IMR-90 (cell line): Measurements from ENCODE around the gene WBP1L. TPM values are rescaled to one million over a fixed set of nuclear protein-coding genes. Genes with fewer than 3 reads are reported as not detected.
"Not testable (repeated sequence)": the region's sequence is repeated elsewhere in the genome, so short reads cannot be mapped to it uniquely, and the experiment has no call there.

Experiments
- ATAC-seq: fragments of 200-7000 bp; cut with Tn5 transposase; 2 replicates; pipeline ENCODE4 v1.9.1; 2020; ENCODE audit warnings: low read depth, mild to moderate bottlenecking, moderate library complexity
- BruUV-seq: library from RNA; stranded (reverse); fragments of 400-500 nt; replicated peaks from 2 replicates; lab custom pipeline; 2021; lab: Mats Ljungman, UMichigan
- CTCF ChIA-PET: fragments of 300-600 bp; formaldehyde crosslinking; extraction: SDS; loops from one replicate; lab custom pipeline; 2021; ENCODE audit warnings: antibody characterized with exemption; lab: Yijun Ruan, JAX
- POLR2A ChIA-PET: fragments of 300-600 bp; sonication (Branson Sonifier 250); formaldehyde crosslinking; loops from one replicate; lab custom pipeline; 2022; ENCODE audit warnings: antibody characterized with exemption; ENCODE audit not compliant: unreplicated experiment; lab: Charles Lee
- DNase-seq: peaks from one replicate; pipeline ENCODE4 v3.0.0; 2013
- H2AFZ ChIP-seq: replicated peaks from 2 replicates; pipeline ENCODE3; 2013; ENCODE audit warnings: low read length, mild to moderate bottlenecking; ENCODE audit not compliant: poor library complexity
- H2AK5ac ChIP-seq: 2 replicates; pipeline ENCODE4 v1.6.1; 2013; ENCODE audit warnings: low read depth, low read length, inconsistent platforms
- H2AK9ac ChIP-seq: replicated peaks from 2 replicates; pipeline ENCODE3; 2013; ENCODE audit warnings: mild to moderate bottlenecking, low read depth, low read length, moderate library complexity; ENCODE audit not compliant: poor library complexity
- H2BK120ac ChIP-seq: 2 replicates; pipeline ENCODE4 v1.6.1; 2013; ENCODE audit warnings: low read depth, low read length, inconsistent platforms
- H2BK15ac ChIP-seq: 3 replicates; pipeline ENCODE4 v1.6.1; 2013; ENCODE audit warnings: low read depth, low read length, inconsistent platforms
- H2BK20ac ChIP-seq: 2 replicates; pipeline ENCODE4 v1.6.1; 2013; ENCODE audit warnings: low read depth, mild to moderate bottlenecking, inconsistent platforms, low read length, moderate library complexity
- H2BK5ac ChIP-seq: 2 replicates; pipeline ENCODE4 v1.6.1; 2013; ENCODE audit warnings: mild to moderate bottlenecking, low read depth, low read length, inconsistent platforms; ENCODE audit not compliant: poor library complexity, severe bottlenecking
- H3K14ac ChIP-seq: replicated peaks from 2 replicates; pipeline ENCODE4 v1.6.1; 2013; ENCODE audit warnings: low read depth, low read length, inconsistent platforms
- H3K18ac ChIP-seq: 2 replicates; pipeline ENCODE4 v1.6.1; 2013; ENCODE audit warnings: low read depth, low read length, control low read depth
- H3K23ac ChIP-seq: 2 replicates; pipeline ENCODE4 v1.6.1; 2013; ENCODE audit warnings: low read depth, low read length, inconsistent platforms
- H3K27ac ChIP-seq: 2 replicates; pipeline ENCODE4 v1.5.1; 2013; ENCODE audit warnings: mild to moderate bottlenecking, control low read depth, low read length; ENCODE audit not compliant: insufficient read depth
- H3K27me3 ChIP-seq: 2 replicates; pipeline ENCODE4 v1.6.1; 2013; ENCODE audit warnings: low read length; ENCODE audit not compliant: control insufficient read depth, insufficient read depth
- H3K36me3 ChIP-seq: 2 replicates; pipeline ENCODE4 v1.6.1; 2013; ENCODE audit warnings: low read length, mixed read lengths; ENCODE audit not compliant: control insufficient read depth, insufficient read depth
- H3K4ac ChIP-seq: 2 replicates; pipeline ENCODE4 v1.6.1; 2013; ENCODE audit warnings: low read depth, low read length, inconsistent platforms
- H3K4me1 ChIP-seq: 2 replicates; pipeline ENCODE4 v1.6.1; 2013; ENCODE audit warnings: low read length, mixed read lengths; ENCODE audit not compliant: control insufficient read depth, insufficient read depth
- H3K4me2 ChIP-seq: 2 replicates; pipeline ENCODE4 v1.6.1; 2013; ENCODE audit warnings: low read depth, mild to moderate bottlenecking, control low read depth, low read length, moderate library complexity
- H3K4me3 ChIP-seq: 2 replicates; pipeline ENCODE4 v1.5.1; 2013; ENCODE audit warnings: low read depth, mild to moderate bottlenecking, control low read depth, low read length, moderate library complexity; ENCODE audit not compliant: insufficient read depth
- H3K56ac ChIP-seq: 2 replicates; pipeline ENCODE4 v1.6.1; 2013; ENCODE audit warnings: low read length, inconsistent platforms; ENCODE audit not compliant: insufficient read depth; ENCODE audit errors: extremely low read depth
- H3K79me1 ChIP-seq, 2 experiments: 2 replicates each; pipeline ENCODE4 v1.6.1; 2013; ENCODE audit warnings: low read length in 2 of 2, inconsistent platforms in 1 of 2, low read depth in 1 of 2
- H3K9ac ChIP-seq: 2 replicates; pipeline ENCODE4 v1.6.1; 2013; ENCODE audit warnings: low read depth, low read length, control low read depth
- H3K9me1 ChIP-seq: 2 replicates; pipeline ENCODE4 v1.6.1; 2013; ENCODE audit warnings: low read length, inconsistent platforms; ENCODE audit not compliant: insufficient read depth
- H3K9me3 ChIP-seq: 2 replicates; pipeline ENCODE4 v1.6.1; 2013; ENCODE audit warnings: low read length; ENCODE audit not compliant: control insufficient read depth, insufficient read depth
- H4K20me1 ChIP-seq: 2 replicates; pipeline ENCODE4 v1.6.1; 2013; ENCODE audit warnings: low read length, inconsistent platforms; ENCODE audit not compliant: insufficient read depth
- H4K5ac ChIP-seq: 2 replicates; pipeline ENCODE4 v1.6.1; 2013; ENCODE audit warnings: mild to moderate bottlenecking, low read depth, low read length, control low read depth
- H4K8ac ChIP-seq, 2 experiments: 2 replicates each; pipeline ENCODE4 v1.6.1; 2013; ENCODE audit warnings: low read depth in 2 of 2, low read length in 2 of 2, control low read depth in 1 of 2, inconsistent platforms in 1 of 2
- H4K91ac ChIP-seq: 2 replicates; pipeline ENCODE4 v1.6.1; 2013; ENCODE audit warnings: low read depth, low read length, inconsistent platforms; ENCODE audit not compliant: insufficient read depth
- WGBS, 2 experiments: methylation state at CpG; one replicate each; pipeline versions ENCODE4 v1.1.5 to v1.1.7; 2013; ENCODE audit warnings: missing lambda C conversion rate in 2 of 2; ENCODE audit not compliant: insufficient read length in 1 of 2; ENCODE audit errors: extremely low coverage in 2 of 2; 5-methylcytosine and 5-hydroxymethylcytosine counted together
- dilution Hi-C: fragments of 300-500 bp; cut with HindIII; formaldehyde crosslinking; loops from one replicate; pipeline ENCODE4 v1.14.3; 2018; ENCODE audit warnings: low sequenced_read_pairs; ENCODE audit not compliant: unreplicated experiment
- in situ Hi-C: fragments of 300-500 bp; cut with MboI; formaldehyde crosslinking; loops from 3 replicates; pipeline ENCODE4 v1.14.3; 2019; ENCODE audit warnings: low sequenced_read_pairs, inconsistent platforms, mixed read lengths
- intact Hi-C: fragments of 100-400 bp; cut with micrococcal nuclease; formaldehyde crosslinking; loops from 2 replicates; pipeline ENCODE4 v1.10.0; 2022
- polyA plus RNA-seq, 3 experiments: library from polyadenylated mRNA; depleted of rRNA; stranded (reverse); fragments of >200 nt; gene quantifications; 2 replicates each; pipeline ENCODE4 v1.2.3, GENCODE V29; 2012; ENCODE audit warnings: low replicate concordance in 1 of 3
- total RNA-seq: library from RNA; depleted of rRNA; stranded (reverse); fragments of >200 nt; gene quantifications from 2 replicates; pipeline ENCODE4 v1.2.3, GENCODE V29; 2012

The WBP1L gene
- total and polyA plus RNA-seq, 2 of the 4 experiments (the other 2 are of a cell fraction) = 20.7 to 31.0 TPM

- H3K4me1 ChIP-seq, intact Hi-C loops, H3K9me3 ChIP-seq, H3K27me3 ChIP-seq, H4K5ac ChIP-seq, H3K4me3 ChIP-seq, dilution Hi-C loops, H4K8ac ChIP-seq, H4K91ac ChIP-seq, H2BK20ac ChIP-seq, H2BK5ac ChIP-seq, H2BK120ac ChIP-seq, H3K27ac ChIP-seq, H3K56ac ChIP-seq, H3K18ac ChIP-seq, POLR2A ChIA-PET, CTCF ChIA-PET, DNase-seq, H2AK9ac ChIP-seq, BruUV-seq, H3K4me2 ChIP-seq, H3K23ac ChIP-seq, H2BK15ac ChIP-seq, ATAC-seq, H3K9ac ChIP-seq, H2AK5ac ChIP-seq, H4K20me1 ChIP-seq, H3K14ac ChIP-seq, H3K36me3 ChIP-seq, H2AFZ ChIP-seq, in situ Hi-C loops, H3K4ac ChIP-seq: not testable (repeated sequence)
- peaks cover 41 to 59% of the 10 kb centered on the region in 2 experiments for H3K79me1 ChIP-seq
- no CpG with 5 or more reads among the region's 18 CpGs for whole genome bisulfite sequencing, 2 experiments
- peaks cover 10% of the 10 kb centered on the region for H3K9me1 ChIP-seq
Measured at GRCh38 chr10:102716900-102717565, 26.7 kb upstream of the WBP1L start.
